GM23338 (cell line): ENCODE data around the gene MCIDAS. TPM values are rescaled to one million over a fixed set of nuclear protein-coding genes. Genes with fewer than 3 reads are reported as not detected.

Experiments used
- ATAC-seq: fragments of 200-7000 bp; cut with Tn5 transposase; 3 replicates; pipeline ENCODE4 v1.9.1; 2020
- DNase-seq: peaks from one replicate; pipeline ENCODE4 v3.0.0-alpha.2; 2015; ENCODE audit warnings: low spot score
- H2AFZ ChIP-seq: fragments of 200-600 bp; sonication (generic); 2 replicates; pipeline ENCODE4 v1.8.0; 2016; ENCODE audit warnings: antibody characterized with exemption, mild to moderate bottlenecking, moderate library complexity
- H3F3A ChIP-seq: fragments of 200-600 bp; sonication (generic); replicated peaks from 2 replicates; pipeline ENCODE4 v1.8.0; 2017; ENCODE audit warnings: antibody characterized with exemption, mixed run types, low read depth
- H3K27ac ChIP-seq: fragments of 200-600 bp; sonication (generic); 2 replicates; pipeline ENCODE4 v1.6.1; 2016; ENCODE audit warnings: low read depth
- H3K27me3 ChIP-seq: fragments of 200-600 bp; sonication (generic); 2 replicates; pipeline ENCODE4 v1.8.0; 2016; ENCODE audit warnings: mild to moderate bottlenecking, mixed run types, moderate library complexity; ENCODE audit not compliant: insufficient read depth
- H3K36me3 ChIP-seq: fragments of 200-600 bp; sonication (generic); 2 replicates; pipeline ENCODE4 v1.8.0; 2016; ENCODE audit warnings: mild to moderate bottlenecking; ENCODE audit not compliant: insufficient read depth
- H3K4me1 ChIP-seq: fragments of 200-600 bp; sonication (generic); 2 replicates; pipeline ENCODE4 v1.8.0; 2016; ENCODE audit warnings: mild to moderate bottlenecking, moderate library complexity; ENCODE audit not compliant: insufficient read depth
- H3K4me2 ChIP-seq: fragments of 200-600 bp; sonication (generic); 2 replicates; pipeline ENCODE4 v1.7.1; 2017; ENCODE audit warnings: mixed run types
- H3K4me3 ChIP-seq: fragments of 200-600 bp; sonication (generic); 2 replicates; pipeline ENCODE4 v1.6.1; 2016; ENCODE audit warnings: mixed run types
- H3K79me2 ChIP-seq: fragments of 200-600 bp; sonication (generic); replicated peaks from 2 replicates; pipeline ENCODE4 v1.8.0; 2017; ENCODE audit warnings: mild to moderate bottlenecking; ENCODE audit not compliant: insufficient read depth
- H3K9me2 ChIP-seq: fragments of 200-600 bp; sonication (generic); 2 replicates; pipeline ENCODE4 v1.8.0; 2017; ENCODE audit not compliant: insufficient read depth
- H4K20me1 ChIP-seq: fragments of 200-600 bp; sonication (generic); replicated peaks from 2 replicates; pipeline ENCODE4 v1.8.0; 2017; ENCODE audit warnings: mild to moderate bottlenecking; ENCODE audit not compliant: insufficient read depth
- H3K27ac Mint-ChIP-seq: 2 replicates; pipeline ENCODE4 v1.8.0; 2020; ENCODE audit warnings: inconsistent platforms, mild to moderate bottlenecking, moderate library complexity, mixed read lengths
- H3K27me3 Mint-ChIP-seq: 3 replicates; pipeline ENCODE4 v1.8.0; 2022; ENCODE audit warnings: low read depth, mild to moderate bottlenecking, moderate library complexity, mixed read lengths, inconsistent platforms; ENCODE audit not compliant: insufficient read depth, poor library complexity
- H3K36me3 Mint-ChIP-seq: 3 replicates; pipeline ENCODE4 v1.8.0; 2021; ENCODE audit warnings: low read depth, mild to moderate bottlenecking, inconsistent platforms, moderate library complexity, mixed read lengths
- H3K4me1 Mint-ChIP-seq: 3 replicates; pipeline ENCODE4 v1.8.0; 2020; ENCODE audit warnings: mild to moderate bottlenecking, inconsistent platforms, mixed read lengths
- H3K4me3 Mint-ChIP-seq: 3 replicates; pipeline ENCODE4 v1.8.0; 2021; ENCODE audit warnings: moderate library complexity, mild to moderate bottlenecking, inconsistent platforms, mixed read lengths
- H3K9me3 Mint-ChIP-seq: 3 replicates; pipeline ENCODE4 v1.8.0; 2020; ENCODE audit warnings: moderate library complexity, mild to moderate bottlenecking, inconsistent platforms, mixed read lengths
- CREB1 ChIP-seq: fragments of 250-450 bp; sonication (Bioruptor Pico); IDR thresholded peaks from 2 replicates; pipeline ENCODE4 v1.5.0; 2020; ENCODE audit warnings: low read depth, mild to moderate bottlenecking, moderate library complexity
- ETS1 ChIP-seq: IDR thresholded peaks from 2 replicates; pipeline ENCODE4 v1.6.1; 2016; ENCODE audit warnings: antibody characterized with exemption
- EZH2 ChIP-seq: fragments of 200-600 bp; sonication (generic); IDR thresholded peaks from one replicate; pipeline ENCODE4 v1.8.0; 2017; ENCODE audit warnings: antibody characterized with exemption, mild to moderate bottlenecking, low read depth; ENCODE audit not compliant: unreplicated experiment
- EZH2phosphoT487 ChIP-seq: fragments of 200-600 bp; sonication (generic); IDR thresholded peaks from one replicate; pipeline ENCODE4 v1.8.1; 2018; ENCODE audit warnings: antibody characterized with exemption; ENCODE audit not compliant: unreplicated experiment
- JUNB ChIP-seq: IDR thresholded peaks from one replicate; pipeline ENCODE4 v1.6.1; 2016; ENCODE audit warnings: antibody characterized with exemption; ENCODE audit not compliant: unreplicated experiment
- NANOG ChIP-seq: IDR thresholded peaks from 2 replicates; pipeline ENCODE4 v1.6.1; 2016; ENCODE audit warnings: antibody characterized with exemption, borderline replicate concordance
- POLR2AphosphoS5 ChIP-seq: IDR thresholded peaks from 2 replicates; pipeline ENCODE4 v1.6.1; 2016; ENCODE audit warnings: antibody characterized with exemption, low read depth
- STAT1 ChIP-seq: IDR thresholded peaks from one replicate; pipeline ENCODE4 v1.6.1; 2016; ENCODE audit warnings: antibody characterized with exemption; ENCODE audit not compliant: unreplicated experiment
- ZNF114 ChIP-seq: fragments of 250-450 bp; sonication (Bioruptor Pico); IDR thresholded peaks from 2 replicates; pipeline ENCODE4 v1.5.0; 2020; ENCODE audit warnings: mild to moderate bottlenecking, moderate library complexity
- ZNF331 ChIP-seq: fragments of 250-450 bp; sonication (Bioruptor Pico); IDR thresholded peaks from 2 replicates; pipeline ENCODE4 v1.5.0; 2020; ENCODE audit warnings: low read depth, mild to moderate bottlenecking, moderate library complexity
- ZNF462 ChIP-seq: fragments of 250-450 bp; sonication (Bioruptor Pico); IDR thresholded peaks from 2 replicates; pipeline ENCODE4 v1.5.0; 2020; ENCODE audit warnings: mild to moderate bottlenecking, moderate library complexity
- polyA plus RNA-seq: library from polyadenylated mRNA; unstranded; fragments of >200 nt; fragmentation: Nextera tagmentation; extraction: Ambion mirVana; gene quantifications from 2 replicates; pipeline ENCODE4 v1.2.1, GENCODE V29; 2016
- total RNA-seq: library from RNA; depleted of rRNA; stranded (reverse); fragments of >200 nt; shearing (Covaris generic); gene quantifications from 2 replicates; pipeline ENCODE4 v1.2.3, GENCODE V29; 2014
- TF ChIP-seq, protein P1 (sequence below), 2 experiments: fragments of 200-600 bp in 1 of 2; sonication (generic) in 1 of 2; conservative IDR thresholded peaks; 2 replicates each; pipeline versions ENCODE4 v1.5.1 to v1.6.1; 2016 to 2017; ENCODE audit warnings: antibody characterized with exemption in 2 of 2, low read depth in 2 of 2, mild to moderate bottlenecking in 2 of 2, moderate library complexity in 1 of 2
- TF ChIP-seq, protein P2 (sequence below): IDR thresholded peaks from one replicate; pipeline ENCODE4 v1.6.1; 2018; ENCODE audit warnings: antibody characterized with exemption; ENCODE audit not compliant: unreplicated experiment

MCIDAS gene
- total and polyA plus RNA-seq, 2 experiments from 2014 or later = not detected

GRCh38 chr5:55205001-55205400 is 22.1 kb downstream of the MCIDAS start:
- TF ChIP-seq STAT1 (no peak), NANOG (no peak), POLR2AphosphoS5 (no peak), JUNB (no peak), CREB1 (CRISPR knock-in tag) (no peak), EZH2 (no peak), ZNF114 (CRISPR knock-in tag) (no peak), ZNF331 (CRISPR knock-in tag) (no peak), ETS1 (no peak), ZNF462 (CRISPR knock-in tag) (no peak), EZH2phosphoT487 (no peak)
- TF ChIP-seq, protein P1, sequence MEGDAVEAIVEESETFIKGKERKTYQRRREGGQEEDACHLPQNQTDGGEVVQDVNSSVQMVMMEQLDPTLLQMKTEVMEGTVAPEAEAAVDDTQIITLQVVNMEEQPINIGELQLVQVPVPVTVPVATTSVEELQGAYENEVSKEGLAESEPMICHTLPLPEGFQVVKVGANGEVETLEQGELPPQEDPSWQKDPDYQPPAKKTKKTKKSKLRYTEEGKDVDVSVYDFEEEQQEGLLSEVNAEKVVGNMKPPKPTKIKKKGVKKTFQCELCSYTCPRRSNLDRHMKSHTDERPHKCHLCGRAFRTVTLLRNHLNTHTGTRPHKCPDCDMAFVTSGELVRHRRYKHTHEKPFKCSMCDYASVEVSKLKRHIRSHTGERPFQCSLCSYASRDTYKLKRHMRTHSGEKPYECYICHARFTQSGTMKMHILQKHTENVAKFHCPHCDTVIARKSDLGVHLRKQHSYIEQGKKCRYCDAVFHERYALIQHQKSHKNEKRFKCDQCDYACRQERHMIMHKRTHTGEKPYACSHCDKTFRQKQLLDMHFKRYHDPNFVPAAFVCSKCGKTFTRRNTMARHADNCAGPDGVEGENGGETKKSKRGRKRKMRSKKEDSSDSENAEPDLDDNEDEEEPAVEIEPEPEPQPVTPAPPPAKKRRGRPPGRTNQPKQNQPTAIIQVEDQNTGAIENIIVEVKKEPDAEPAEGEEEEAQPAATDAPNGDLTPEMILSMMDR (conservative IDR thresholded peaks at IDR 0.05; ENCODE audit: low read depth in 2 of 2) = no peak
- TF ChIP-seq, protein P2, sequence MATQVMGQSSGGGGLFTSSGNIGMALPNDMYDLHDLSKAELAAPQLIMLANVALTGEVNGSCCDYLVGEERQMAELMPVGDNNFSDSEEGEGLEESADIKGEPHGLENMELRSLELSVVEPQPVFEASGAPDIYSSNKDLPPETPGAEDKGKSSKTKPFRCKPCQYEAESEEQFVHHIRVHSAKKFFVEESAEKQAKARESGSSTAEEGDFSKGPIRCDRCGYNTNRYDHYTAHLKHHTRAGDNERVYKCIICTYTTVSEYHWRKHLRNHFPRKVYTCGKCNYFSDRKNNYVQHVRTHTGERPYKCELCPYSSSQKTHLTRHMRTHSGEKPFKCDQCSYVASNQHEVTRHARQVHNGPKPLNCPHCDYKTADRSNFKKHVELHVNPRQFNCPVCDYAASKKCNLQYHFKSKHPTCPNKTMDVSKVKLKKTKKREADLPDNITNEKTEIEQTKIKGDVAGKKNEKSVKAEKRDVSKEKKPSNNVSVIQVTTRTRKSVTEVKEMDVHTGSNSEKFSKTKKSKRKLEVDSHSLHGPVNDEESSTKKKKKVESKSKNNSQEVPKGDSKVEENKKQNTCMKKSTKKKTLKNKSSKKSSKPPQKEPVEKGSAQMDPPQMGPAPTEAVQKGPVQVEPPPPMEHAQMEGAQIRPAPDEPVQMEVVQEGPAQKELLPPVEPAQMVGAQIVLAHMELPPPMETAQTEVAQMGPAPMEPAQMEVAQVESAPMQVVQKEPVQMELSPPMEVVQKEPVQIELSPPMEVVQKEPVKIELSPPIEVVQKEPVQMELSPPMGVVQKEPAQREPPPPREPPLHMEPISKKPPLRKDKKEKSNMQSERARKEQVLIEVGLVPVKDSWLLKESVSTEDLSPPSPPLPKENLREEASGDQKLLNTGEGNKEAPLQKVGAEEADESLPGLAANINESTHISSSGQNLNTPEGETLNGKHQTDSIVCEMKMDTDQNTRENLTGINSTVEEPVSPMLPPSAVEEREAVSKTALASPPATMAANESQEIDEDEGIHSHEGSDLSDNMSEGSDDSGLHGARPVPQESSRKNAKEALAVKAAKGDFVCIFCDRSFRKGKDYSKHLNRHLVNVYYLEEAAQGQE = no peak
- Mint-ChIP-seq H3K36me3 (no peaks in the 10 kb centered on the region), H3K27me3 (peaks cover 7% of the 10 kb centered on the region), H3K9me3 (no peaks in the 10 kb centered on the region), H3K4me3 (no peak overlapping the region), H3K4me1 (no peaks in the 10 kb centered on the region), H3K27ac (no peak overlapping the region)
- Histone ChIP-seq H3K4me3 (no peak overlapping the region), H4K20me1 (no peaks in the 10 kb centered on the region), H3K79me2 (no peaks in the 10 kb centered on the region), H3F3A (no peaks in the 10 kb centered on the region), H3K36me3 (no peaks in the 10 kb centered on the region), H3K9me2 (no peaks in the 10 kb centered on the region), H3K4me1 (no peaks in the 10 kb centered on the region), H3K27ac (no peak overlapping the region), H2AFZ (no peak overlapping the region), H3K27me3 (peaks cover 7% of the 10 kb centered on the region; the same call in 1 of the 2 replicates), H3K4me2 (no peak overlapping the region)
- ATAC-seq (no peak), DNase-seq (no peak)
